Measurements from ENCODE around the gene ATG10.

DNA sequence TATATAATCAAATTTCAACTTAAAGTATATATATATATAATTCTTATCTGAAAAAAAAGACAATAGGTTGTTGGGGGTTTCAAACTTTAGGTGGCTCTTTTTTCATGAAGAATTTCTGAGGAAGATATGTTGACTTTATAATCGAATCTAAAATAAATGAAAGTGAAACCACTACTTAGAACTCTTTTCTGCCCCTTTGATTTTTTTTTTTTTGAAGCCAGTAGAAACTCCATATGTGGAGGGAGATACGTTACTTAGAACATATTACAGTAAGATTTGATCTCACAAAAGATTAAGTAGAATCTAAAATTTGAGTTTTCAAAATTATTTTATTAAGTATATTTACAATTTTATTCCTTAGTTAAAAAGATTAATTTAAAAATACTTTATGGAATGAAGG, 96.9 kb downstream of the ATG10 start:
- TF ChIP-seq CTCF (IDR thresholded peaks at IDR 0.05) (no peak), EP300 (IDR thresholded peaks at IDR 0.05) (no peak)
